Placental epithelial cell (primary cell): Measurements from ENCODE around the gene SIAE. TPM values are rescaled to one million over a fixed set of nuclear protein-coding genes. Genes with fewer than 3 reads are reported as not detected.

Source experiments
- small RNA-seq: library from RNA; depleted of rRNA; stranded (forward); fragments of <200 nt; gene quantifications from one replicate; pipeline ENCODE3, GENCODE V24; 2012
- total RNA-seq: library from RNA; depleted of rRNA; stranded (reverse); fragments of >200 nt; gene quantifications from 2 replicates; pipeline ENCODE4 v1.2.3, GENCODE V29; 2012

Gene SIAE
- total RNA-seq: 4.1 and 7.9 TPM in 2 replicates

GRCh38 chr11:124673333-124674167, at the start of gene SIAE, which contains the start of gene SPA17:
TSS of gene SIAE (minus strand) at chr11:124673739. CDS start at chr11:124673708, 31 bp downstream.
TSS of gene SPA17 (plus strand) at chr11:124673904. CDS start at chr11:124675265, 1,361 bp downstream.

GRCh38 chr11:124622531-124623451, 50.7 kb downstream of the SIAE start, which contains the start of gene TBRG1:
TSS of gene TBRG1 (plus strand) at chr11:124622864. CDS start at chr11:124623084, 220 bp downstream.

GRCh38 chr11:124611064-124611463, 62.5 kb downstream of the SIAE start, which contains the start of gene PANX3:
TSS of gene PANX3 (plus strand) at chr11:124611428. CDS start at chr11:124611557, 129 bp downstream.

Small RNAs within 50 kb of the gene (small RNA-seq; reads per million reads assigned to genes)
- gene RNA5SP352: not detected

Other genes starting within 250 kb of the SIAE start
- not detected in 2 replicates for gene OR8B4, start 248.9 kb downstream of the SIAE start, total RNA-seq
- gene OR8B8, start 228.0 kb downstream of the SIAE start, total RNA-seq: not detected in 2 replicates
- not detected in 2 replicates for gene OR8B12, start 130.1 kb downstream of the SIAE start, total RNA-seq
- gene OR8A1, start 103.7 kb downstream of the SIAE start, total RNA-seq: not detected in 2 replicates
- gene PANX3, start 62.3 kb downstream of the SIAE start, total RNA-seq: not detected in 2 replicates
- gene TBRG1, start 50.9 kb downstream of the SIAE start, total RNA-seq: 24.3 and 28.6 TPM in 2 replicates
- gene SPA17, start 165 bp upstream of the SIAE start, total RNA-seq: 2.7 and 3.5 TPM in 2 replicates
- 0.11 TPM in 1 of 2 replicates, not detected in the other for gene NRGN, start 66.2 kb upstream of the SIAE start, total RNA-seq
- under 0.01 and 0.33 TPM in 2 replicates for gene VSIG2, start 78.5 kb upstream of the SIAE start, total RNA-seq
- under 0.01 and 0.22 TPM in 2 replicates for gene ESAM, start 88.6 kb upstream of the SIAE start, total RNA-seq
- 9.8 and 11.8 TPM in 2 replicates for gene MSANTD2, start 126.7 kb upstream of the SIAE start, total RNA-seq
- gene ROBO3, start 191.7 kb upstream of the SIAE start, total RNA-seq: 22.7 and 24.7 TPM in 2 replicates
- under 0.01 and 0.65 TPM in 2 replicates for gene ROBO4, start 224.1 kb upstream of the SIAE start, total RNA-seq
- 0.22 TPM in 1 of 2 replicates, not detected in the other for gene HEPN1, start 245.5 kb upstream of the SIAE start, total RNA-seq